Epithelial cell of esophagus (primary cell): ENCODE results near the gene DDX42.
A peak's percentile ranks its signal among the peaks of the same experiment; 100 is the strongest.

ENCODE experiments used
- DNase-seq: peaks from one replicate; pipeline ENCODE4 v3.0.0; 2010; ENCODE audit warnings: low read depth
- H3K4me3 ChIP-seq: 2 replicates; pipeline ENCODE4 v1.5.1; 2011; ENCODE audit warnings: mild to moderate bottlenecking, low read length, control low read depth
- TF ChIP-seq, protein P1 (sequence below): IDR thresholded peaks from 2 replicates; pipeline ENCODE4 v1.5.1; 2011; ENCODE audit warnings: low read depth, mild to moderate bottlenecking, low read length, control low read depth, inconsistent platforms; ENCODE audit not compliant: insufficient read depth; ENCODE audit errors: missing control alignments

Gene DDX42

DNA sequence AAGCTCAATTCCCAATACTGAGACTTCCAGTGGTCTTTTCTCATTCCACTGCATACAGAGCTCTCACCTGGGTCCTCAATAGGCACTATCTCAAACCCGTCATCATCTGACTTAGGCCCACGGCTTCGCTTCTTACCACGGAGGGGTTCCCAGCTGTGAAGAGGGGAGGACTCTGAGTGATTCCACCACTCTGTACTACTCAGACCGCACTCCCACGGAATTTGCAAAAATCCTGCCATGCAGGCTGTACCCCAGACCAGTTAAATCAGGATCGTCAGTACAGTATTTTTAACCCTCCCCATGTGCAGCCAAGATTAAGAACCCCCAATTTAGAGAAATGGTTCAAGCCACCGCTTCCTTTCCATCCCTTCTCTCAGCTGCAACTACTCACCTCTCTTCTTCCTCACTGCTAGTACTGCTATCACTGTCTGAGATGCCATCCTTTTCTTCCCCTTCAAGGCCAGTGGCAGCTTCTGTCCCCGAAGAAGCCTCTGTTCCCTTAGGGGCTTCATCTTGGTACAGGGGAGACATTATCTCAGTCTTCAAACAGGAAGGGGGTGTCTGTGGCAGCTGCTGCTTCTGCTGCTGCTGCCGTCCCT is 47.1 kb downstream of the DDX42 start:
- no peak overlapping the region for H3K4me3 ChIP-seq
- DNase-seq, result no peak
- TF ChIP-seq, protein P1, sequence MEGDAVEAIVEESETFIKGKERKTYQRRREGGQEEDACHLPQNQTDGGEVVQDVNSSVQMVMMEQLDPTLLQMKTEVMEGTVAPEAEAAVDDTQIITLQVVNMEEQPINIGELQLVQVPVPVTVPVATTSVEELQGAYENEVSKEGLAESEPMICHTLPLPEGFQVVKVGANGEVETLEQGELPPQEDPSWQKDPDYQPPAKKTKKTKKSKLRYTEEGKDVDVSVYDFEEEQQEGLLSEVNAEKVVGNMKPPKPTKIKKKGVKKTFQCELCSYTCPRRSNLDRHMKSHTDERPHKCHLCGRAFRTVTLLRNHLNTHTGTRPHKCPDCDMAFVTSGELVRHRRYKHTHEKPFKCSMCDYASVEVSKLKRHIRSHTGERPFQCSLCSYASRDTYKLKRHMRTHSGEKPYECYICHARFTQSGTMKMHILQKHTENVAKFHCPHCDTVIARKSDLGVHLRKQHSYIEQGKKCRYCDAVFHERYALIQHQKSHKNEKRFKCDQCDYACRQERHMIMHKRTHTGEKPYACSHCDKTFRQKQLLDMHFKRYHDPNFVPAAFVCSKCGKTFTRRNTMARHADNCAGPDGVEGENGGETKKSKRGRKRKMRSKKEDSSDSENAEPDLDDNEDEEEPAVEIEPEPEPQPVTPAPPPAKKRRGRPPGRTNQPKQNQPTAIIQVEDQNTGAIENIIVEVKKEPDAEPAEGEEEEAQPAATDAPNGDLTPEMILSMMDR, result no peak

DNA sequence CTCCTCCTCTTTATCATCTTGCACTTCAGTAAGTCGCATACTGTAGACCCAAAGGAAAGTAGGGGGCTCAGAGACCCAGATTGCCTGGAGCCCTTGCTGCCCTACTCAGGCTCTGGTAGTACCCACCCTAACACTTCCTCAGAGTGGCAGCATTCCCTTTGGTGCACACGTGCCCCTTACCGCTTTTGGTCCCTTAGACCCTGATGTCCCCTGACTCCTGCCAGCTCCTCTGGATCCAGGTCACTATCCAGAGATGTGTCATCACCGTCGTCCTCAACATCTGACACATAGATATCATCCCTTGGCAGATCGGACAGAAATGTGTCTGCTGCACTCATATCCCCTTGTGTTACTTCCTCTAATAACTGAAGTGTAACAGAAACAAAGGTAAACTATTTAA is 47.8 kb downstream of the DDX42 start:
- no peak overlapping the region for H3K4me3 ChIP-seq
- no peak for DNase-seq
- TF ChIP-seq, protein P1, result no peak

DNA sequence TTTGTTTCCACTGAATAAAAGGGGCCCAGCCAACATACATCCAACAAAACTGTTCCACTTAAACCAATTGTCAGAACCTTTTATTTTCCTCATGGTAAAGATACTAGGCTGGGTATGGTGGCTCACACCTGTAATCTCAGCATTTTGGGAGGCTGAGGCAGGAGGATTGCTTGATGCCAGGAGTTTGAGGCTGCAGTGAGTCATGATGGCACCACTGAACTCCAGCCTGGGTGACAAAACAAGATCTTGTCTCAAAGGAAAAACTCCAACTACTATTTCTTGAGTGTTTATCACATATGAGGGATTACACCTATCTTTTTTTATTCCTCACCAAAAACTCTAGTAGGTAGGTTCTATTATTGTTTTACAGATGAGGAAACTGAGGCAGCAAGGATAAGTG is 48.6 kb downstream of the DDX42 start:
- no peak for DNase-seq
- TF ChIP-seq, protein P1, result no peak
- no peak overlapping the region for H3K4me3 ChIP-seq

DNA sequence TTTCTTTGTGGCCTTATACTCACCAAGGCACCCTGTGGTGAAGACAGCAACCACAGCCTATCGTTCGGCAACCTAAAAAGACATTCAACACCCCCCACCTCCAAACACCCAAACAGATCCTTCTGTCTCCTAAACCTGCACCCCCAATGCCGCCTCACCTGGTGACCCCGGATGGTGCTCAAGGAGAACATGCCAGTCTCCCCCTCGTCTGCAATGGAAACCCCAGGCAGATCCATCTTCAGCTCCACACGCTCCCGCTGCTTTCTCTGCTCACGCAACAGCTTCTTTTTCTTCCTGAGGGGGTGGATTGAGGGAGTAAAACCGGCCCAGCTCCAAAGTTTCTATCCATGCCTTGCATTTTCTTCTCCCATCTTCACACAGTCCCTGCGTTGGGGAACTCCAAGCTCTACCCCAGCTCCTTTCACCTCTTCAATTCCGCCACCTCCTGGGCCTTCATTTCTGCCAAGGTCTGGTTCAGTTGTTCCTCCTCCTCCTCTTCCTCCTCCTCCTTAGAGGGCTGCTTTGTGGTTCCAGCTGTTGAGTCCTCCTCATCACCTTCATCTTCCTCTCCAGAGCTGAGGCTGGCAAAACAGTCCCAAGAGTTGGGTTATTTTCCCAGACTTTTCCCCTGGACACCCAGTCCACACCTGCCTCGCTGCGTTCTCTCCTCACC is 49.8 kb downstream of the DDX42 start:
- no peak overlapping the region for H3K4me3 ChIP-seq
- TF ChIP-seq, protein P1, result no peak
- DNase-seq, result no peak

DNA sequence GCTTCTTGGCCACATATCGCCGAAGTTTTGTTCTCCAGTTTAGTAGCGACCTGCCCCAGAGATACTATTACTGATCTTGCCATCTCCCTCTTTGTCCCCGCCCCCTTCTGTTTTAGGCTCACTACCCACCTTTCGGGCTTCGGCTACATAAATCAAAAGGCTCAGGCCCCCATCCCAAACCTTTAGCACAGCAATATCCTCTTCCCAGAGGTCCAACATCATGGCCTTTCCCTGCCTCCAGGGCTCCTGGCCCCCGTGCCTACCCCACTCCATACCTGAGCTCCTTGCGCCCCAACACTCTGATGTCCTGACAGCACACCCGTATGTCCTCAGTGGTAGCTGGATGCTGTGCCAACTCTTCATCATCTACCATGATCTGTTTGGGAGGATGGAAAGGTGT is 50.4 kb downstream of the DDX42 start:
- no peak overlapping the region for H3K4me3 ChIP-seq
- TF ChIP-seq, protein P1, result no peak
- DNase-seq, result no peak

DNA sequence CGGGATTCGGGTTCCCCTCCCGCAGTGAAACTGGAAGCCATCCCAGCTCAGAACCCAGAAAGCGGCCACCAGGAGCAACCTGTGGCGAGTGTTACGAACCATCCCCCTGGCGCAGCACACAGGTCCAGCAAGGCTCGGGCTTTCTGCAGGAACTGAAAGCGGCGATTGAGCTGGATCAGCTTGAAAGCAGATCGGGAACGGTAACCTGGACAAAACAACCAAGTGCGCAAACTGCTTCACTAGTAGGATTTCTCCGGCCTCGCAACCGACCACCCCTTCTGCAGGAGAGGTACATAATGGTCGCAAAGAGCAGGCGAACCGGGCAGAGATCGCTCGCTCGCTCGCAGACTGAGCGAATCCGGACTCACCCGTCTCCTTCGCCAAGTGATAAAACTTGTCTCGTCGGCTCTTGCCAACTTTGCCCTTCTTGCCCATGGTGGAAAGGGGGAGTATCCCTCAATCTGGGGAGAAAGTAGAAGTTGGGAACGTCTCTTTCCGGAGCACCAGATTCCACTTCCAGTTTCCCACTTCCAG is 52.6 kb downstream of the DDX42 start:
- DNase-seq, result peak; percentile 26
- peak overlapping the region; percentile 88 for H3K4me3 ChIP-seq
- TF ChIP-seq, protein P1, result peak; percentile 16
